ENCODE measurements around the gene OVOL2. TPM values are rescaled to one million over a fixed set of nuclear protein-coding genes. Genes with fewer than 3 reads are reported as not detected.

The OVOL2 gene
- total and polyA plus RNA-seq, 2 of the 8 experiments (the other 6 are each of a cell fraction or from before 2014, with no cell fraction given): 11.0 to 11.4 TPM

DNA sequence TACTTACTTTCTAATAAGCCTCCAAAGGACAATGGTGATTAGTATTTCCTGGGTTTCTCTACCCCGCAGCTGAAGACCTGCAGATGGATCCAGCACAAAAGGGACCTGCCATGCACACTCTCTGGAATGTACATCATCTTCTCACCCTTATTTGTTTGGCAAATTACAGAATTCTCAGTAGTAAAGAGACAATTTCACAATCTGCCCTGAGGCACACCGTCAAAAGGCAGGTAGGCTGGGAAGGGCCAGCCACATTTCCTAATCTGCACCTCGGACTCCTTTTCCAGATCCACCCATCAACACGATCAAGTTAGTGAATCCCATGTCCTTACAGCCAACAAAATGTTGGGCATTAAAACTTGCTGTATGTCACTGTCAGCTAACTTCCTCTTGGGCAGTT is 4.9 kb downstream of the OVOL2 start:
- Histone ChIP-seq H2AK5ac (ENCODE audit: low read depth, low read length) (no peak overlapping the region), H3K23ac (ENCODE audit: insufficient read length) (no peak overlapping the region), H3K9ac (replicated peaks in 1 of 4; ENCODE audit: extremely low read depth in 1 of 4, low read depth in 3 of 4, low read length in 3 of 4) (no peak overlapping the region), H3K4me2 (ENCODE audit: insufficient read depth in 1 of 2, low read depth in 2 of 2, low read length in 2 of 2) (no peak overlapping the region), H3K36me3 (ENCODE audit: control insufficient read depth in 2 of 4, insufficient read depth in 4 of 4, low read length in 3 of 4) (no peaks in the 10 kb centered on the region), H3K56ac (replicated peaks; ENCODE audit: insufficient read length, low read depth, low read length) (no peak overlapping the region), H3K4me3 (ENCODE audit: extremely low read depth in 1 of 4, insufficient read depth in 2 of 4, low read depth in 3 of 4, low read length in 4 of 4) (no peak overlapping the region), H3K4me1 (replicated peaks in 1 of 4; ENCODE audit: control insufficient read depth in 3 of 4, insufficient read depth in 4 of 4, low read length in 3 of 4) (peaks cover 0 to 15% (median 5%) of the 10 kb centered on the region in 4 experiments; a peak in 4 of 7 replicates), H4K8ac (ENCODE audit: extremely low read depth, insufficient read depth, low read length) (no peak overlapping the region), H2BK15ac (ENCODE audit: low read length) (no peak overlapping the region), H3K18ac (ENCODE audit: extremely low read depth, low read length) (no peak overlapping the region), H4K5ac (ENCODE audit: insufficient read length, low read depth, low read length) (no peak overlapping the region), H2BK20ac (ENCODE audit: low read length) (no peak overlapping the region), H3K23me2 (ENCODE audit: low read depth, low read length) (peaks cover 13% of the 10 kb centered on the region; the same call in 1 of the 2 replicates), H3K79me2 (ENCODE audit: control insufficient read depth in 1 of 2, insufficient read depth in 2 of 2, low read length in 2 of 2) (no peaks in the 10 kb centered on the region), H3K4ac (replicated peaks; ENCODE audit: insufficient read length, low read depth, low read length) (no peak overlapping the region), H3K14ac (ENCODE audit: insufficient read length) (no peak overlapping the region), H2BK120ac (replicated peaks; ENCODE audit: low read depth, low read length) (no peak overlapping the region), H3K79me1 (ENCODE audit: low read depth, low read length) (no peaks in the 10 kb centered on the region), H4K20me1 (replicated peaks in 1 of 2; ENCODE audit: control insufficient read depth in 1 of 2, insufficient read depth in 2 of 2, low read length in 2 of 2) (peaks cover 3 to 5% of the 10 kb centered on the region in 2 experiments), H2BK12ac (ENCODE audit: low read depth, low read length) (no peak overlapping the region), H2AFZ (ENCODE audit: low read length) (no peak overlapping the region), H3K27ac (ENCODE audit: low read depth, low read length) (no peak overlapping the region), H4K91ac (replicated peaks; ENCODE audit: insufficient read length, low read length) (no peak overlapping the region), H3K27me3 (replicated peaks in 1 of 4; ENCODE audit: control insufficient read depth in 3 of 4, extremely low read depth in 1 of 4, insufficient read depth in 3 of 4, low read length in 3 of 4) (peaks cover 0 to 24% (median 15%) of the 10 kb centered on the region in 4 experiments; a peak in 6 of 7 replicates), H3K9me3 (ENCODE audit: insufficient read depth in 2 of 2, low read depth in 1 of 2, low read length in 1 of 2) (no peaks in the 10 kb centered on the region), H2BK5ac (ENCODE audit: low read depth, low read length) (no peak overlapping the region)
- POLR2A ChIA-PET (ENCODE audit: partially characterized antibody): no interaction called here
- TF ChIP-seq POU5F1 (IDR thresholded peaks at IDR 0.05; ENCODE audit: low read depth, low read length) (no peak), TAF7 (optimal IDR thresholded peaks at IDR 0.05; ENCODE audit: borderline replicate concordance, low read depth, low read length) (no peak), ASH2L (IDR thresholded peaks at IDR 0.05; ENCODE audit: low read length) (no peak), HDAC6 (IDR thresholded peaks at IDR 0.05; ENCODE audit: low read depth, low read length) (no peak)
- TF ChIP-seq, protein P1, sequence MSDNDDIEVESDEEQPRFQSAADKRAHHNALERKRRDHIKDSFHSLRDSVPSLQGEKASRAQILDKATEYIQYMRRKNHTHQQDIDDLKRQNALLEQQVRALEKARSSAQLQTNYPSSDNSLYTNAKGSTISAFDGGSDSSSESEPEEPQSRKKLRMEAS (IDR thresholded peaks at IDR 0.05): no peak
- WGBS, 2 experiments (ENCODE audit: extremely low coverage in 1 of 2, insufficient coverage in 1 of 2, insufficient read length in 1 of 2, insufficient replicate concordance in 2 of 2, low coverage in 1 of 2, low lambda C conversion rate in 2 of 2, missing lambda C conversion rate in 1 of 2): 87% methylated on average over 4 of the region's 4 CpGs; no CpG with 5 or more reads in 1 of the 2 experiments
- CTCF ChIA-PET (ENCODE audit: partially characterized antibody): no interaction called here
- DNase-seq (ENCODE audit: low read depth in 1 of 2, low spot score in 2 of 2): no peak
- no peak for FAIRE-seq
